22Rv1 (cell line): ENCODE results near the gene HCK.

Source experiments
- H3K27ac ChIP-seq: fragments of 450-650 bp; 2 replicates; pipeline ENCODE4 v1.5.1; 2017
- ZFX ChIP-seq: fragments of 450-650 bp; IDR thresholded peaks from 2 replicates; pipeline ENCODE4 v1.6.1; 2017; ENCODE audit warnings: antibody characterized with exemption, borderline replicate concordance
- TF ChIP-seq, protein P1 (sequence below): fragments of 450-650 bp; IDR thresholded peaks from 2 replicates; pipeline ENCODE4 v1.5.1; 2017; ENCODE audit warnings: mild to moderate bottlenecking

Gene HCK

GRCh38 chr20:32098786-32099185 is 46.7 kb downstream of the HCK start:
- no peak overlapping the region for H3K27ac ChIP-seq
- TF ChIP-seq, protein P1, sequence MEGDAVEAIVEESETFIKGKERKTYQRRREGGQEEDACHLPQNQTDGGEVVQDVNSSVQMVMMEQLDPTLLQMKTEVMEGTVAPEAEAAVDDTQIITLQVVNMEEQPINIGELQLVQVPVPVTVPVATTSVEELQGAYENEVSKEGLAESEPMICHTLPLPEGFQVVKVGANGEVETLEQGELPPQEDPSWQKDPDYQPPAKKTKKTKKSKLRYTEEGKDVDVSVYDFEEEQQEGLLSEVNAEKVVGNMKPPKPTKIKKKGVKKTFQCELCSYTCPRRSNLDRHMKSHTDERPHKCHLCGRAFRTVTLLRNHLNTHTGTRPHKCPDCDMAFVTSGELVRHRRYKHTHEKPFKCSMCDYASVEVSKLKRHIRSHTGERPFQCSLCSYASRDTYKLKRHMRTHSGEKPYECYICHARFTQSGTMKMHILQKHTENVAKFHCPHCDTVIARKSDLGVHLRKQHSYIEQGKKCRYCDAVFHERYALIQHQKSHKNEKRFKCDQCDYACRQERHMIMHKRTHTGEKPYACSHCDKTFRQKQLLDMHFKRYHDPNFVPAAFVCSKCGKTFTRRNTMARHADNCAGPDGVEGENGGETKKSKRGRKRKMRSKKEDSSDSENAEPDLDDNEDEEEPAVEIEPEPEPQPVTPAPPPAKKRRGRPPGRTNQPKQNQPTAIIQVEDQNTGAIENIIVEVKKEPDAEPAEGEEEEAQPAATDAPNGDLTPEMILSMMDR, result no peak
- no peak for TF ChIP-seq ZFX

- H3K27ac ChIP-seq, result peak overlapping the region; percentile 85
- TF ChIP-seq, protein P1, result no peak
- TF ChIP-seq ZFX, result no peak
These were observed 56.9 kb downstream of the HCK start for GRCh38 chr20:32108814-32109391.

DNA sequence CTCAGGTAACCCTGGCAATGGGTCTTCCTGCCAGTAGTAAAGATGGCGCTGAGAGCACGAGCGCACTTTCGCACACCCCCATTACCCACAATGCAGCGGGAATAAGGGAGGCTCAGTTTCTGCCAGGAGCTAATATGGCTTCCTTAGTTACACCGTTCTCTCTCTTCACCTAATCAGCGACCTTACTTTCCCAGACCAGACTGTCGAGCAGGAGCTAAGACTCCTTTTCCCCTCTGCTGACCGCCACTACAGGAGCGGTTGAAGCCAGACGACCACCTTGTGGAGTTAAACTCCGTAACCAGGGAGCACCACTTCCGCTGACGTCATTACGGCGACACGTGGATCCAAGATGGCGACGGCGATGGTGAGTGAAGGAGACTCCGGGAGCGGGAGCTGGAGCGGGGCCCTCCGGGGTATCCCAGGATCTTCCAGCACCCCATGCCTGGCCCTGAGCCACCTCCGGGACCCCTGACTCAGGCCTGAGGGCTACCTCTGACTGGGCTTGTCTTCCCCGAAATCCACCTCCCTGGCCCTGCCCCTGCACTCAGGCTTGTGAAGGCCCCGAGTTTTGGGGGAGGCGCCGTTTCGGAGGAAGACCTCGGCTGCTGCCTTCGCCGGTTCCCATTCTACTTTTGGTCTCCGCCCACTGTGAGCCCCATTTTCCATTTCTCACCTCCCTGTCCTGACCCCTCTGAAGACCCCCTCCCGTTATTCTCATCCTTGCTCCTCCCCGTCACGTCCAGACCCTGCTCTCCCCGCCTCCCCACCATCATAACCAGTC is 57.5 kb downstream of the HCK start, which contains the start of gene TM9SF4:
Gene TM9SF4 (plus strand): TSS at position 323 of the 781 bp plus-strand sequence. CDS start 27 bp downstream, at position 350.
- H3K27ac ChIP-seq, result peak within 1 kb of the TSS; percentile 85
- TF ChIP-seq, protein P1, result no peak
- TF ChIP-seq ZFX, result no peak

GRCh38 chr20:32110173-32110704 is 58.2 kb downstream of the HCK start:
- TF ChIP-seq ZFX, result no peak
- TF ChIP-seq, protein P1, result no peak
- peak overlapping the region; percentile 85 for H3K27ac ChIP-seq

DNA sequence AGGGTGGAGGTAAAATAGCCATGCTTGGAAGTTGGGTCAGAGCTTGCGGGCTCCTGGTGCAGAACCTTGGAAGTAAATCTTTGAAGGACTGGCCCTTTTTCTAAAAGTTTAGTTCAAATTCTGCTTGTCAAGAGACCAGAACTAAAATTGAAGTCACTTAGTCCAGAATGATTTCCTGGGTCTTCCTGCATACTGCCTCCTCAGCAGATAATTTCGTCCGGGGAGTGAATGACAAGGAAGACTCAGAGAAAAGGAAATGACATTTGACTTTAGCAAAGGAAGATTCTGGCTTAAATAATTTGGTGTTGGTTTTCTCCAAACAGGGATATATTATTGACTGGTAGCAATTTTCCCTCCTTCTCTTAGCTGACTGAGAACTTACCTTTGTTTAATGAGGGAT is 58.7 kb downstream of the HCK start:
- H3K27ac ChIP-seq, result no peak overlapping the region

GRCh38 chr20:32111156-32111686 is 59.2 kb downstream of the HCK start:
- TF ChIP-seq ZFX, result no peak
- TF ChIP-seq, protein P1, result no peak
- no peak overlapping the region for H3K27ac ChIP-seq

More for the DNA sequence above, 58.7 kb downstream of the HCK start:
- no peak for TF ChIP-seq ZFX
- TF ChIP-seq, protein P1, result no peak
